Vagina (tissue), 2 donors: ENCODE results near the gene TGFB1. TPM values are rescaled to one million over a fixed set of nuclear protein-coding genes. Genes with fewer than 3 reads are reported as not detected.
A peak's percentile ranks its signal among the peaks of the same experiment; 100 is the strongest.

ENCODE experiments used
- DNase-seq, 2 donors: peaks; one replicate each; pipeline ENCODE4 v3.0.0-alpha.2; 2017; ENCODE audit errors: extremely low spot score in 2 of 2
- H3K27ac ChIP-seq: fragments of 200-600 bp; sonication (generic); one replicate; pipeline ENCODE4 v1.5.1; 2019
- H3K27me3 ChIP-seq: fragments of 200-600 bp; sonication (generic); one replicate; pipeline ENCODE4 v1.5.1; 2019
- H3K36me3 ChIP-seq, 2 donors: fragments of 200-600 bp; sonication (generic); one replicate each; pipeline ENCODE4 v1.5.1; 2017 to 2019
- H3K4me1 ChIP-seq: fragments of 200-600 bp; sonication (generic); one replicate; pipeline ENCODE4 v1.5.1; 2019
- H3K4me3 ChIP-seq, 2 donors: fragments of 200-600 bp; sonication (generic); 1 replicate in 1 of 2; 2 replicates in 1 of 2; pipeline ENCODE4 v1.5.1; 2016 to 2019
- H3K9me3 ChIP-seq: fragments of 200-600 bp; sonication (generic); one replicate; pipeline ENCODE4 v1.5.1; 2019
- CTCF ChIP-seq, 3 experiments: fragments of 450-650 bp in 2 of 3; fragments of 200-600 bp in 1 of 3; sonication (generic) in 1 of 3; IDR thresholded peaks; one replicate each; pipeline ENCODE4 v1.5.1; 2017 to 2019; ENCODE audit warnings: antibody characterized with exemption in 3 of 3, mild to moderate bottlenecking in 2 of 3, moderate library complexity in 2 of 3
- POLR2A ChIP-seq, 2 donors: fragments of 450-650 bp; IDR thresholded peaks; one replicate each; pipeline ENCODE4 v1.6.1; 2017; ENCODE audit warnings: antibody characterized with exemption in 2 of 2, mild to moderate bottlenecking in 2 of 2, moderate library complexity in 2 of 2
- POLR2AphosphoS5 ChIP-seq, 2 donors: sonication (generic); formaldehyde crosslinking; IDR thresholded peaks; one replicate each; pipeline ENCODE4 v1.9.0; 2017; ENCODE audit warnings: antibody characterized with exemption in 2 of 2, mild to moderate bottlenecking in 2 of 2, low read depth in 1 of 2; ENCODE audit not compliant: insufficient read depth in 1 of 2
- intact Hi-C: fragments of 100-400 bp; cut with DNase I; formaldehyde crosslinking; loops from one replicate; pipeline ENCODE4 v1.15.1; 2023
- total RNA-seq: library from RNA; depleted of rRNA; stranded (reverse); fragments of >200 nt; gene quantifications from one replicate; pipeline ENCODE4 v1.2.3, GENCODE V29; 2016

Gene TGFB1
- total RNA-seq, 1 donor from 2014 or later, result 53.3 TPM

DNA sequence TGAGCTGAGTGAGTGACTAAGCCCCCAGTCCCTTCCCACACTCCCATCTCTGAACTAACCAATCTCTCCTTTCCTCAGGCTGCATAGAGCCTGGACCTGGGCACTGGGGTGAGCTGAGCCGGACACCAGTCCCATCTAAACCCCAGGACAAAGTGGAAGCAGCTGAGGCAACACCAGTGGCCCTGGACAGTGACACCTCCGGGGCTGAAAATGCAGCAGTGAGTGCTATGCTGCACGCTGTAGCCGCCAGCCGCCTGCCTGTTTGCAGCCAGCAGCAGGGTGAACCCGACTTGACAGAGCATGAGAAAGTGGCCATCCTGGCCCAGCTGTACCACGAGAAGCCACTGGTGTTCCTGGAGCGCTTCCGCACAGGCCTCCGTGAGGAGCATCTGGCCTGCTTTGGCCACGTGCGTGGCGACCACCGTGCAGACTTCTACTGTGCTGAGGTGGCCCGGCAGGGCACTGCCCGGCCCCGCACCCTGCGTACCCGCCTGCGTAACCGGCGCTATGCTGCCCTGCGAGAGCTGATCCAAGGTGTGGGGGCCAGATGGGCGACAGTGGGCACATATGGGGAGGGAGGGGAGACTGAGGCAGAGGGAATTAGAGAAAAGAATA lies 37.3 kb downstream of the TGFB1 start:
- Histone ChIP-seq H3K4me3 (no peak overlapping the region), H3K9me3 (no peaks in the 10 kb centered on the region), H3K36me3 (peaks cover 0 to 76% of the 10 kb centered on the region in 2 donors), H3K4me1 (peaks cover 21% of the 10 kb centered on the region), H3K27ac (no peak overlapping the region), H3K27me3 (no peaks in the 10 kb centered on the region)
- DNase-seq, result no peak
- intact Hi-C loops, result loop anchor here (5.0 kb wide), 1 partner anchor 36 kb away; the partner anchor contains the start of gene TGFB1
- TF ChIP-seq POLR2AphosphoS5 (IDR thresholded peaks at IDR 0.05; ENCODE audit: insufficient read depth in 1 of 2, low read depth in 1 of 2) (no peak), POLR2A (IDR thresholded peaks at IDR 0.05) (no peak), CTCF (IDR thresholded peaks at IDR 0.05) (no peak)

- no peaks in the 10 kb centered on the region for H3K27me3 ChIP-seq
- H3K4me3 ChIP-seq, result no peak overlapping the region
- no peak for DNase-seq
- peak overlapping the region; percentile 94 for H3K27ac ChIP-seq
- intact Hi-C loops, result no loop called here
- peaks cover 0 to 40% of the 10 kb centered on the region in 2 donors for H3K36me3 ChIP-seq
- no peaks in the 10 kb centered on the region for H3K9me3 ChIP-seq
- peaks cover 40% of the 10 kb centered on the region for H3K4me1 ChIP-seq
- no peak for TF ChIP-seq POLR2A (IDR thresholded peaks at IDR 0.05)
- TF ChIP-seq POLR2AphosphoS5 (IDR thresholded peaks at IDR 0.05; ENCODE audit: insufficient read depth in 1 of 2, low read depth in 1 of 2), result no peak
- no peak for TF ChIP-seq CTCF (IDR thresholded peaks at IDR 0.05)
These were observed 42.1 kb downstream of the TGFB1 start for GRCh38 chr19:41311613-41312012.

DNA sequence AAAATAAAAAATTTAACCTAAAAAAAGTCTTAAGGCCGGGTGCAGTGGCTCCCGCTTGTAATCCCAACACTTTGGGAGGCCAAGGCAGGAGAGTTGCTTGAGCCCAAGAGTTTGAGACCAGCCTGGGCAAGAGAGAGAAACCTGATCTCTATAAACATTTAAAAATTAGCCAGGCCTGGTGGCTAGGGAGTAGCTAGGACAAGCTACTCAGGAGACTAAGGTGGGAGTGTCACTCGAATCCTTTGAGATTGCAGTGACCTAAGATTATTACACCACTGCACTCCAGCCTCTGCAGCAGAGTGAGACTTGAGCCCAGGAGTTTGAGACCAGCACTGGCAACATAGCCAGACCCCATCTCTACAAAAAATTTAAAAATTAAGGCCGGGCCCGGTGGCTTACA lies 42.6 kb downstream of the TGFB1 start:
- Histone ChIP-seq H3K4me1 (peaks cover 40% of the 10 kb centered on the region), H3K27ac (peak overlapping the region; percentile 94), H3K36me3 (peaks cover 0 to 40% of the 10 kb centered on the region in 2 donors), H3K4me3 (peak overlapping the region; percentile 69 to 79), H3K27me3 (no peaks in the 10 kb centered on the region), H3K9me3 (no peaks in the 10 kb centered on the region)
- no peak for TF ChIP-seq CTCF (IDR thresholded peaks at IDR 0.05)
- no peak for DNase-seq
- intact Hi-C loops, result no loop called here

DNA sequence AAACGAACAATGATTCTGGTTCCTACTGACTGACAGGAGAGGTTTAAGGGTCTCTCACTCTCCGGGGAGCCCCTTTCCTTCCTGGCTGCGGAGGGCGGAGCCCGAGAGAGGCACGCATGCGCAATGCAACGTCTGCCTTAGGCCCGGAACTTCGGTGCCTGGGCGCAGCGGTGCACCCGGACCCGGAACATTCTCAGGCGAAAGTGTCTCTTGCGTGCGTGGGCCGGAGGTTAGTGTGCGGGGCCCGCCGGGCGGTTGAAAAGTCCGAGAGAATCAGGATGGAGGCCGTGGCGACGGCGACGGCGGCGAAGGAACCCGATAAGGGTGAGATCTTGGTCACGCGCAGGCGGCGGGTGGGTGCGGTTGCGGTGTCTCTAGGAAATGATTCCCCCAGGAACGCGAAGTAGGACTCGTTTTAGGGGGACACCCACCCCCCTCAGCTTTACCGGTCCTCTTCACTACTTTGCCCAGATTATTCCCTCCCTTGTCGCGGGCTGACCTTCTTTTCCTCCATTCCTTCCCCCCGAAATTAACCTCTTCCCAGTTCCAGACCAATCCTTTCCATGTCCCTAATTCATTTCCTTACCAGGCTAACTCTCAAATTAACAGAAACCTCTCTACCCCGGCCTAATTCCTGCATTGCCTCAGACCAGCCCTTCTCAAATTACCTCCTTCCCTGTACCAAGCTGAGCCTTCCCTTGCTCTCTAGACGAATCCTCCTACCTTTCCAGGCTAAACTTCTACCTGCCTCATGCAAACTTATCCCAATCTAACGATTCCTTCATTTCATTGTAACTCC lies 43.5 kb downstream of the TGFB1 start, which contains the start of gene CCDC97:
CCDC97 (plus strand) TSS at position 140 of the 799 bp plus-strand sequence; CDS start at position 279, 139 bp downstream.
- DNase-seq, result no peak
- Histone ChIP-seq H3K4me1 (peaks cover 40% of the 10 kb centered on the region), H3K9me3 (no peaks in the 10 kb centered on the region), H3K27me3 (no peaks in the 10 kb centered on the region), H3K4me3 (peak within 1 kb of the TSS; percentile 69 to 79), H3K36me3 (peaks cover 0 to 42% of the 10 kb centered on the region in 2 donors), H3K27ac (peak within 1 kb of the TSS; percentile 94)
- intact Hi-C loops, result no loop called here
- no peak for TF ChIP-seq CTCF (IDR thresholded peaks at IDR 0.05)
- peak in 1 of 2 donors; percentile 57 for TF ChIP-seq POLR2A (IDR thresholded peaks at IDR 0.05)
- TF ChIP-seq POLR2AphosphoS5 (IDR thresholded peaks at IDR 0.05; ENCODE audit: insufficient read depth in 1 of 2, low read depth in 1 of 2), result peak; percentile 95 to 97
